SHP77 (cell line): ENCODE results near the gene PSMC3.
A peak's percentile ranks its signal among the peaks of the same experiment; 100 is the strongest.

Source experiments
- DNase-seq, 2 experiments: peaks; one replicate each; lab custom pipeline; 2025; lab: John Stamatoyannopoulos, UW

PSMC3 gene

DNA sequence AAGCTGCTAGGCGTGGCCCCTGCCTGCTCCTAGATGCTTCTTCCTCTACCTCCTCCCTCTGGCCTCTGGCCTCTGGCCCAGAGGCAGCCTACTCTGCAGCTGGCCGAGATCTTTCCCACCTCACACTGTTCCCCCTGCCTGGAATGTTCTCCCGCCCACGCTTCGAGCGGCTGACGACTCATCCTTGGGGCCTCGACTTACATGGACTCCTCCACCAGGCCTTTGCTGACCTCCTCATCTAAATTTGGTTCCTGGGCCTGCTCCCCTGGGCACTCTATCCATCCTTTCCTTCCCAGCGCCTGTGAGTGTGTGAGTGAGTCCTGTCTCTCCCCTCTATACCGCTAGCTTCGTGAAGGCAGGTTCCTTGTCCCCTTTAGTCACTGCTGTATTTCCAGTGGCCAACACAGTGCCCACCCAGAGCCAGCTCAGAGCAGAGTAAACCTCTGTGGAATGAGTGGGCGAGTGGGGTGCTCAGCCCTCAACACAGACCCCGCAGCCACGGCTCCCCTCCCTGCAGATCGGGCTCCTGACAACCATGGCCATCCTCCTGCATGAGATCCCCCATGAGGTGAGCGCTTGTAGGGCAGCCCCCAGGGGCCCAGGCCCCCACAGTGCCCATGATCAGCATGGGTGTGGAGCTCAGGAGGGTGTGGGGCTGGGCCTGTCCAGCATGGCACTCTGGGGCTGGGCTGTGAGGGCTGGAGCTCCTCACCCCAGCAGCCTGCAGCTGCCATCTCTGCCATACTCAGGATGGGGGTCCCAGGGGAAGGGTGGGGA is 12.1 kb downstream of the PSMC3 start:
- DNase-seq: no peak

DNA sequence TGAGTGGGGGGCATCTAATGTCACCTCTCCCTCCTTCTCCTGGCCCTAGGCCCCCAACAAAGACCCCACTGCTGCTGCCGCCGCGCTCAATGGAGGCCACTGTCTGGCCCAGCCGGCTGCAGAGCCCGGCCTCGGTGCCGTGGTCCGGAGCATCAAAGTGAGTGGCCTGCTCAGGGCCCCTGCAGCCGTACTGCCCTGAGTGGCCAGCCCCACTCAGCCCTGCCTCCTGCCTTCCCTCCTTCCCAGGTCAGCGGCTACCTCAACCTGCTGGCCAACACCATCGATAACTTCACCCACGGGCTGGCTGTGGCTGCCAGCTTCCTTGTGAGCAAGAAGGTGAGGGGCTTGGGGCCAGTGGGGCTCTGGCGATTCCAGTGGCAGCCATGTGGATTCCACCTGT is 12.9 kb downstream of the PSMC3 start:
- DNase-seq: no peak

DNA sequence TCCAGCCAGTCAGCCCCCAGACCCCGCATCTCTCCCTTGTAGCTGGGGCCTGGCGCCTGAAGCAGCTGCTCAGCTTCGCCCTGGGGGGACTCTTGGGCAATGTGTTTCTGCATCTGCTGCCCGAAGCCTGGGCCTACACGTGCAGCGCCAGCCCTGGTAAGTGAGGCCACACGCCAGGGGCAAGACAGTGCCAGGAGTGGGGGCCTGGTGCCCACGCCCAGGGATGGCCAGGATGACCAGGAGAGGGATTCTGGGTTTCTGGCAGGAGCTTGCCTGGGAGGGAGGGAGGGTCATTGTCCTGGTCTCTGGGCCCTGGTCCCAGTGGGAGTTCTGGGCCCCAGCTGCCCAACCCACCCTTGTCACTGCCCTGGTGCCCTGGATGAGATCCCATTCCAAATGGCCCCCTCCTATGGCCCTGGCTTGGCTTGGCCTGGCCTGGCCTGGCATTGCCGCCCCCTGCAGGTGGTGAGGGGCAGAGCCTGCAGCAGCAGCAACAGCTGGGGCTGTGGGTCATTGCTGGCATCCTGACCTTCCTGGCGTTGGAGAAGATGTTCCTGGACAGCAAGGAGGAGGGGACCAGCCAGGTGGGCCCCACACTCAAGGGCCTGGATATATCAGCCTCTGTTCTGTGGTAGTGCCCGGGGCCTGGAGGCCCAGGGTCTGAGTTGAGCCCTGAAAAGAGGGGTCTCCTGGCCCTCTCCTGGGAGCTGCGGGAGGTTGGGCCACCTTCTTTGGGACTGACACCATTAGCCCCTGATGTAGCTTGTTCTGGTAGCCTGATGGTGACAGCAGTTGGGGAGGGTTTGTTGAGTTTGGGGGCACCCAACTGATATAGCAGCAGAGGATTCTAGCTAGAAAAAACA is 14.1 kb downstream of the PSMC3 start:
- peak; percentile 44 to 64 for DNase-seq

GRCh38 chr11:47410370-47411264 is 15.6 kb downstream of the PSMC3 start:
- DNase-seq: no peak

- no peak for DNase-seq
These were observed 16.5 kb downstream of the PSMC3 start for GRCh38 chr11:47409440-47410369.

GRCh38 chr11:47408598-47409439 is 17.4 kb downstream of the PSMC3 start:
- no peak for DNase-seq

GRCh38 chr11:47407746-47408590 is 18.3 kb downstream of the PSMC3 start, which contains the start of gene SLC39A13:
TSS of gene SLC39A13 (plus strand) at chr11:47408590. CDS start at chr11:47410095, 1,505 bp downstream.
- DNase-seq: peak; percentile 84 to 97

DNA sequence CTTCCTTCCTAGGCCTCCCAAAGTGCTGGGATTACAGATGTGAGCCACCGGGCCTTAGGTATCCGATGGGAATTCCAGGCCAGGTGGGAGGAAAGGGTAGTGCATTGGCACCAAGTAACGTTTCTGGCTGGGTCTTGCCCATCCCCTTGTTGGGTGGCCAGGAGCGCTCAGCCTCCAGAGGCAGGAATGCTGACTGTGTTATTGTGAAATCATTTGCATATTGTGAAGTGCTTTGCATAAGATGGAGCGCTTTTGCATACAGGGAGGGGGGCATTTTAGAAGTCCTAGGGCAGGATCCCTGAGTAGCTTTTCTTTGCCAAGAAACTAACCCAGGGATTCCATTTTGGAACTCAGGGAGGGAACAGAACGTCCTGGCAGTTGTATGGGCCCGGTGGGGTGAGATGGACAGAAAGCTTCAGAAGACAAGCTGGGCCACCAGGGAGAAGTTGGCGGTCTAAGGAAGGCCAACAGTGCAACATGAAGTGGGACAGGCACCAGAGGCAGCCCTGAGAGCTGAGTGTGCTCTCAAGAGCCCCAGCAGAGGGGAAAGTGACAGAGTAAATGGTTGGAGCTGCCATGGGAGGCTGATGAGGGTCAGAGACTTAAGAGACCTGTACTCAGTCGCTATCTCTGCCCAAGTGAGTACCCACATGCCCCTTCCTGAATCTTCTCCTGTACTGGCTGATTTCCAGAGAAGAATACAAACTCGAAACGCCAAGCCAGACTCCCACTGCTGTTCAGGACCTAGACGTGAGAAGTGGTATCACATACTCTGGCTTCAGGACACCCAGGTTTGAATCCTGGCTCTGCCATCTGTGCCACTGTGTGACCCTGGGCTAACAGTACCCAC is 19.1 kb downstream of the PSMC3 start:
- DNase-seq: no peak

DNA sequence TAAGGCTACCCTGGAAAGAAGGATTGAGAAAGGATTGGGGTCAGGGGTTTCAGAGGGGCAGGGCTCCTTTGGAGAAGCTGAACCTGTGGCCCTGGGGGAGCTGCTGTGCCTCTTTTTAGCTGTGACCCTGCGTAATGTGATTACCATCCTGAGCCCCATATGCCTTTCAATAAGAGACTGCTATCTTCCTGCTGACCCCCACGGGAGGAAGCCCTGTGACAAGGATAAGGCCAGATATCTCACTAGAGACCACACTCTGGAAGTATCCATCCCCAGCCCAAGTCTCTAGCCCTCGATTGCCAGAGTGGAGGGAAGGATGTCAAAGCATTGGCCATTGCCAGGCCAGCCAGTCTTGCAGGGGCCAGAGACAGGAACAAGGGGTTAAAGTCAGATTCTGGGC is 22.7 kb downstream of the PSMC3 start:
- no peak for DNase-seq

- DNase-seq: no peak
These were observed 23.1 kb downstream of the PSMC3 start for GRCh38 chr11:47403135-47403534.

- no peak for DNase-seq
These were observed 25.4 kb downstream of the PSMC3 start for GRCh38 chr11:47400768-47401279.

DNA sequence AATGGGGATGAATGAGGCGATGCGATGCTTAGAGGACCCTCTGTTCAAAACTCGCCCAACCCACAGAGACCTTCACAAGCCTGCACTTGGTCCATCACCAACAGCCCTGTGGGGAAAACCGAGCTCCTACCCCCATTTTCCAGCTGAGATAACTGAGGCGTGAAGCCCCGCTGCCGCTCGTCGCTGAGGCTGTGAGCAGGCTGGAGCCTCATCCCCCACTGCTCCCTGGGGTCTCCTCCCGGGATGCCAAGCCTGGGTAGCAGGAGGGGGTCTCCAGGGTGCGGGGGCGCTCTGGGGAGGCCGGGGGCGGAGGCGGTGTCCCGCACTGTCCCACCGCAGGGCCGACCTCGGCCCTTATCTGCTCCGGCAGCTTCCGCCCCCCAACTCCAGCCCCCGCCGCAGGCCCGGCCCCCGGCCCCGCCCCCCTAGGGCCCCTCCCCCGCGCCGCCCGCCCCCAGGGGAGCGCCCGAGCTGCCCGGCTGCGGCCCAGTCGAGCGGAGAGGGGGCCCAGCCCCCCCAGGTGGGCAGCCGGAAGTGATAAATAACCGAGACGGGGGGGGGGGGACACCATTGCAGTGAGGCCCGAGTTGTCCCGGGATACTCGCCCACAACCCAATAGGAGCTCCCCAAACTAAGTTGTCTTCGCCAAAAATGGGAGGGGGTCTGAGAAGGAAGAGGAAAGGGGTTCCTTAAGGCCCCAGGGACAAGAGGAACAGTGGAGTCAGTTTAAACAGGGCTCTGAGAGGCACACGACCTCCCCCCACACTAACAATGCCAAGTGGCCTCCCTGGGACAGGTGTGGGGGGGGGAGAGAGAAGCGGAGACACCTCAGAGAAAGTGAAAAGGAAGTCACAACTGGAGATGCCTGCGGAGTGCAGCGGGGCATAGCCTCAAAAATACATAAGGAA is 26.1 kb downstream of the PSMC3 start:
- DNase-seq: no peak

DNA sequence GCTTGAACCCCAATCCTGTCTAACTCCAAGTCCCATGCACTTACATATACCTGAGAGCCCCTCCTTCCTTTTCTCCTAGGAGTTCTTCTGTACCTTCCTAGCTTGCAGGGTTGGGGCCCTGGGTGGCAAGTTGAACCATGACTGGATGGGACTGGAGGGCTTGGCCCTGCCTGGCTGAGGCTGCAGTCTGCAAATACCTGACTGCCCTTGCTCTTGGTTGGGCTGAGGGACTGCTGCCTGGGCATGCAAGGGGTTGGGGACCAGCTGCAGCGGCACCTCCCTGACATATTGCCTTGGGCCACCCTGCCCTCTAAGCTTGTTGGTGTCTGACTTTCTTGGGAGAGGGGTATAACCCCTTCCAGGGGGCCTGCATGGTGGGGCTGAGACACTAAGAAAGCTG is 27.7 kb downstream of the PSMC3 start:
- DNase-seq: no peak

DNA sequence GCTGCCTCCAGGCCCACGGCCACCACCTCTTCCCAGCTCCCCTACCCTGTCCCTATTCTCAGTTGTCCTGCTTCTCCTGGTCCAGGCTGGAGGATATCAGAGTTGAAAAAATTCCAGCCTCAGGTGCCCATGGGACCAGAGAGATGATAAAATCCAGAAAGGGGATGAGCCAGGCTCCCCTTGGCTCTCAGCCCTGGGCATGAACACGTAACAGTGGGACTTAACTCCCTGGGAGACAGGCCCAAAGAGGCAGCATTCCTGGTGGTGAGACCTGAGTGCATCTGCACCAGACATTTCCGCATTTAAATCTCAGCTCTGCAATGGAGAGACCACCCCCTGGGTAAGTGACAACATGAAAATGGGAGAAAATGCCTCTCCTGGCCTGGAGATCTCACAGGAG is 28.2 kb downstream of the PSMC3 start:
- no peak for DNase-seq

GRCh38 chr11:47396049-47396320 is 30.3 kb downstream of the PSMC3 start:
- no peak for DNase-seq

DNA sequence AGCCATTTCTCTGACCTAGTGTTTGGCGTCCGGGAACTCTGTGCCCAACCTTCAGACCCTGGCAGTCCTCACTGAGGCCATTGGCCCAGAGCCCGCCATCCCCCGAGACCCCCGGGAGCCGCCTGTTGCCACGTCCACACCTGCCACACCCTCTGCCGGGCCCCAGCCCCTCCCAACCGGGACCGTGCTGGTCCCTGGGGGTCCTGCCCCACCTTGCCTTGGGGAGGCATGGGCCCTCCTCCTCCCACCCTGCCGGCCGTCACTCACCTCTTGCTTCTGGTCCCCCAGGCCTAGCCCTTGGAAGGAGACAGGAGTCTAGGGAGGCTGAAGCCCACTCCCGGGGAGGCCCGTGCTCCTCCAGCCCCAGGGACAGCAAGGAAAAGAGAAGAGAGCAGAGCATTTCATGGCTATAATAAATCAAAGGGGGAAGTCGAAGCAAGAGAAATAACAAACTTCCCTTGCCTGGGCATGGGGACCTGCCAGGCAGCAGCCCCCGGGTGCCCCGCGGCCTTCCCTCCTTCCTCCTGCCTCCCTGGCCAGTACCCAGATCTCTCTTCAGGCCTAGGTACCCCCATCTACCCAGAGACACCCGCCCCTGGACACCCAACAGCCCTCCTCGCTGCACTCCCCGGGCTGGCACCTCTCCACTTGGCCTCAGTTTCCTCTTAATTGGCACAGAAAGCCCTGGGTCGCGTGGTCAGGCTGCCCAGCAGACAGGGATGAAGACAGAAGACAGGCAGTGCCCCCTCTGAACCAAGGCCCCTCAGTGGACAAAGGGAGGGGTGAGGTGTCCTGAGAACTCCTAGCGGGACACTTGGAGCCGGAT is 30.8 kb downstream of the PSMC3 start:
- DNase-seq: no peak
